HUES48 (cell line): ENCODE results near the gene NEU1.
"Not testable (repeated sequence)": the region's sequence is repeated elsewhere in the genome, so short reads cannot be mapped to it uniquely, and the experiment has no call there.

ENCODE experiments used
- H3K27ac ChIP-seq: one replicate; pipeline ENCODE4 v1.7.0; 2013; ENCODE audit warnings: low read depth, low read length, inconsistent platforms
- H3K27me3 ChIP-seq: 2 replicates; pipeline ENCODE4 v1.6.1; 2013; ENCODE audit warnings: mild to moderate bottlenecking, low read length; ENCODE audit not compliant: control insufficient read depth, insufficient read depth
- H3K36me3 ChIP-seq: 2 replicates; pipeline ENCODE4 v1.6.1; 2013; ENCODE audit warnings: low read length; ENCODE audit not compliant: control insufficient read depth, insufficient read depth
- H3K4me1 ChIP-seq: 2 replicates; pipeline ENCODE4 v1.6.1; 2013; ENCODE audit warnings: mild to moderate bottlenecking, low read length; ENCODE audit not compliant: control insufficient read depth, insufficient read depth
- H3K4me3 ChIP-seq: 2 replicates; pipeline ENCODE4 v1.5.1; 2013; ENCODE audit warnings: mild to moderate bottlenecking, low read depth, low read length
- H3K9ac ChIP-seq: 2 replicates; pipeline ENCODE4 v1.6.1; 2013; ENCODE audit warnings: mild to moderate bottlenecking, low read depth, low read length, moderate library complexity
- H3K9me3 ChIP-seq: 2 replicates; pipeline ENCODE4 v1.6.1; 2013; ENCODE audit warnings: low read length; ENCODE audit not compliant: control insufficient read depth, insufficient read depth

NEU1 gene

DNA sequence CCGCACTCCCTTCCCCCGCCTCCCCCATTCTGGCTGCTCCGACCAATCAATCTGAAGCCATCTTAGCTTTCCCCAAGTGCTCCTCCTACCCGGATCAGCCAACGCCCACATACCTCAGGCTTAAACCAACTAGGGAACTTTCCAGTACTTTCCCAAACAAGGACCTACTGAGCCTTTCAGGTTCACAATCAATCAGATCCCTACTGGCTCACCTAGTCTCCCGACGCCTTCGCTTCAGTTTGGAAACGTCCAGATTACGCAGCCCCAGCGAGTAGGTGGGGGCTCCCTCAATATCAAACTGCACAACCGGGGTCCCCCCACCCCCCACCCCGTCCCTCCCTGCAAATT is 48.0 kb downstream of the NEU1 start:
- Histone ChIP-seq H3K4me1 (peaks cover 10% of the 10 kb centered on the region; the same call in 1 of the 2 replicates), H3K27me3 (no peaks in the 10 kb centered on the region), H3K9ac (peak overlapping the region; percentile 46), H3K9me3 (no peaks in the 10 kb centered on the region), H3K27ac (peak overlapping the region; percentile 100), H3K36me3 (no peaks in the 10 kb centered on the region), H3K4me3 (peak overlapping the region; percentile 65)

- peak overlapping the region; percentile 64 for H3K27ac ChIP-seq
- H3K9me3 ChIP-seq = no peaks in the 10 kb centered on the region
- H3K27me3 ChIP-seq = no peaks in the 10 kb centered on the region
- H3K36me3 ChIP-seq = no peaks in the 10 kb centered on the region
- H3K9ac ChIP-seq = no peak overlapping the region
- H3K4me3 ChIP-seq = no peak overlapping the region
- peaks cover 7% of the 10 kb centered on the region; the same call in 1 of the 2 replicates for H3K4me1 ChIP-seq
Observed at GRCh38 chr6:31813465-31813849, 49.2 kb downstream of the NEU1 start.

- Histone ChIP-seq H3K36me3 (no peaks in the 10 kb centered on the region), H3K9me3 (no peaks in the 10 kb centered on the region), H3K4me1 (peaks cover 4% of the 10 kb centered on the region; the same call in 1 of the 2 replicates), H3K9ac (no peak overlapping the region), H3K4me3 (no peak overlapping the region), H3K27ac (no peak overlapping the region), H3K27me3 (no peaks in the 10 kb centered on the region)
Observed at GRCh38 chr6:31811645-31812044, 51.0 kb downstream of the NEU1 start.

DNA sequence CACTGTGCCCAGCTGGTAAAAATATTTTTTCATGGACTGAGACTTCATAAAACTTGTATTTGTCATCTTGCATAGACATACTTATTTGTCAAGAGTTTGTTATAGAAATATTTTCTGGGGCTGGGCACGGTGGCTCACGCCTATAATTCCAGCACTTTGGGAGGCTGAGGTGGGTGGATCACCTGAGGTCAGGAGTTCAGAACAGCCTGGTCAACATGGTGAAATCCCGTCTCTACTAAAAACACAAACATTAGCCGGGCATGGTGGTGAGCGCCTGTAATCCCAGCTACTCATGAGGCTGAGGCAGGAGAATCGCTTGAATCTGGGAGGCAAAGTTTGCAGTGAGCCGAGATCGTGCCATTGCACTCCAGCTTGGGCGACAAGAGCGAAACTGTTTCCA is 54.0 kb downstream of the NEU1 start:
- not testable (repeated sequence) for H3K27ac ChIP-seq, H3K9me3 ChIP-seq

More for the DNA sequence above, 54.0 kb downstream of the NEU1 start:
- H3K36me3 ChIP-seq, H3K4me1 ChIP-seq, H3K4me3 ChIP-seq, H3K27me3 ChIP-seq, H3K9ac ChIP-seq: not testable (repeated sequence)
